NCI-H460 (cell line): ENCODE data around the gene KRTAP19-3. TPM values are rescaled to one million over a fixed set of nuclear protein-coding genes. Genes with fewer than 3 reads are reported as not detected.
A peak's percentile ranks its signal among the peaks of the same experiment; 100 is the strongest.
"Not testable (repeated sequence)": the region's sequence is repeated elsewhere in the genome, so short reads cannot be mapped to it uniquely, and the experiment has no call there.

Experiments used
- DNase-seq: peaks from one replicate; pipeline ENCODE4 v3.0.0-alpha.2; 2016; ENCODE audit warnings: low read depth; ENCODE audit errors: extremely low read depth
- polyA plus RNA-seq: library from polyadenylated mRNA; depleted of rRNA; stranded (reverse); fragments of >200 nt; gene quantifications from 2 replicates; pipeline ENCODE4 v1.2.3, GENCODE V29; 2014; cell fraction: nucleus; rRNA removed
- total RNA-seq: library from RNA; depleted of rRNA; stranded (reverse); fragments of >200 nt; shearing (Covaris generic); gene quantifications from 2 replicates; pipeline ENCODE4 v1.2.3, GENCODE V29; 2014; rRNA removed

The KRTAP19-3 gene
- not detected in 2 replicates for total RNA-seq
- polyA plus RNA-seq, result not detected in 2 replicates

GRCh38 chr21:30491963-30492428 lies at the start of gene KRTAP19-3:
TSS of gene KRTAP19-3 (minus strand) at chr21:30492013. CDS start at chr21:30491957, 56 bp downstream.
- DNase-seq, result no peak

- DNase-seq, result no peak
Measured at GRCh38 chr21:30518876-30519275, 27.1 kb upstream of the KRTAP19-3 start.

- no peak for DNase-seq
Measured at GRCh38 chr21:30515681-30516080, 23.9 kb upstream of the KRTAP19-3 start.

- not testable (repeated sequence) for DNase-seq
Measured at GRCh38 chr21:30505621-30506205, 13.9 kb upstream of the KRTAP19-3 start.

GRCh38 chr21:30502041-30502440 lies 10.2 kb upstream of the KRTAP19-3 start, which contains the start of gene KRTAP19-5:
TSS of gene KRTAP19-5 (minus strand) at chr21:30502141. CDS start at chr21:30502090, 51 bp downstream.
- DNase-seq, result no peak

- DNase-seq, result no peak
Measured at GRCh38 chr21:30497065-30497464, 5.3 kb upstream of the KRTAP19-3 start, which contains the start of gene KRTAP19-4. TSS of gene KRTAP19-4 (minus strand) at chr21:30497165. CDS start at chr21:30497110, 55 bp downstream.

GRCh38 chr21:30487336-30487735 lies 4.5 kb downstream of the KRTAP19-3 start, which contains the start of gene KRTAP19-2:
TSS of gene KRTAP19-2 (minus strand) at chr21:30487436. CDS start at chr21:30487348, 88 bp downstream.
- DNase-seq, result no peak

- no peak for DNase-seq
Measured at GRCh38 chr21:30486180-30486579, 5.6 kb downstream of the KRTAP19-3 start.

- DNase-seq, result no peak
Measured at GRCh38 chr21:30482130-30482529, 9.7 kb downstream of the KRTAP19-3 start.

GRCh38 chr21:30480145-30480544 lies 11.7 kb downstream of the KRTAP19-3 start, which contains the start of gene KRTAP19-1:
TSS of gene KRTAP19-1 (minus strand) at chr21:30480367. CDS start at chr21:30480317, 50 bp downstream.
- no peak for DNase-seq

GRCh38 chr21:30479259-30479658 lies 12.6 kb downstream of the KRTAP19-3 start:
- no peak for DNase-seq

- no peak for DNase-seq
Measured at GRCh38 chr21:30478004-30478403, 13.8 kb downstream of the KRTAP19-3 start.

GRCh38 chr21:30468900-30469714 lies 22.7 kb downstream of the KRTAP19-3 start:
- DNase-seq, result no peak

- peak; percentile 5 for DNase-seq
Measured at GRCh38 chr21:30463713-30464112, 28.1 kb downstream of the KRTAP19-3 start.

GRCh38 chr21:30448514-30448913 lies 43.3 kb downstream of the KRTAP19-3 start:
- DNase-seq, result no peak

GRCh38 chr21:30447056-30447455 lies 44.8 kb downstream of the KRTAP19-3 start:
- DNase-seq, result no peak

- DNase-seq, result no peak
Measured at GRCh38 chr21:30444204-30444603, 47.6 kb downstream of the KRTAP19-3 start.

GRCh38 chr21:30443226-30443625 lies 48.6 kb downstream of the KRTAP19-3 start:
- DNase-seq, result no peak
